Vagina (tissue), 2 donors: Measurements from ENCODE around the gene NAT10.

ENCODE experiments used
- CTCF ChIP-seq, 3 experiments: fragments of 450-650 bp in 2 of 3; fragments of 200-600 bp in 1 of 3; sonication (generic) in 1 of 3; IDR thresholded peaks; one replicate each; pipeline ENCODE4 v1.5.1; 2017 to 2019; ENCODE audit warnings: antibody characterized with exemption in 3 of 3, mild to moderate bottlenecking in 2 of 3, moderate library complexity in 2 of 3
- POLR2A ChIP-seq, 2 donors: fragments of 450-650 bp; IDR thresholded peaks; one replicate each; pipeline ENCODE4 v1.6.1; 2017; ENCODE audit warnings: antibody characterized with exemption in 2 of 2, mild to moderate bottlenecking in 2 of 2, moderate library complexity in 2 of 2
- POLR2AphosphoS5 ChIP-seq, 2 donors: sonication (generic); formaldehyde crosslinking; IDR thresholded peaks; one replicate each; pipeline ENCODE4 v1.9.0; 2017; ENCODE audit warnings: antibody characterized with exemption in 2 of 2, mild to moderate bottlenecking in 2 of 2, low read depth in 1 of 2; ENCODE audit not compliant: insufficient read depth in 1 of 2

GRCh38 chr11:34114014-34114413 lies 8.6 kb downstream of the NAT10 start:
- TF ChIP-seq POLR2A (IDR thresholded peaks at IDR 0.05) (no peak), CTCF (IDR thresholded peaks at IDR 0.05) (no peak), POLR2AphosphoS5 (IDR thresholded peaks at IDR 0.05; ENCODE audit: insufficient read depth in 1 of 2, low read depth in 1 of 2) (no peak)
